Spleen (tissue), 11 donors: ENCODE measurements around the gene KIF1A. TPM values are rescaled to one million over a fixed set of nuclear protein-coding genes. Genes with fewer than 3 reads are reported as not detected.

Source experiments
- DNase-seq: peaks from one replicate; pipeline ENCODE4 v3.0.0-alpha.2; 2020
- H3K27ac ChIP-seq, 8 donors: fragments of 200-600 bp; sonication (generic) in 7 of 8; 1 replicate in 4 of 8; 2 replicates in 4 of 8; pipeline versions ENCODE4 v1.5.0 to v1.8.0; 2016 to 2021; ENCODE audit warnings: inconsistent platforms in 4 of 8, mild to moderate bottlenecking in 4 of 8, moderate library complexity in 1 of 8
- H3K27me3 ChIP-seq, 7 donors: fragments of 200-600 bp; sonication (generic) in 6 of 7; replicated peaks in 1 of 7; 1 replicate in 4 of 7; 2 replicates in 3 of 7; pipeline versions ENCODE4 v1.5.0 to v1.8.0; 2016 to 2021; ENCODE audit warnings: inconsistent platforms in 3 of 7, mild to moderate bottlenecking in 1 of 7
- H3K36me3 ChIP-seq, 6 donors: fragments of 200-600 bp; sonication (generic) in 5 of 6; 1 replicate in 4 of 6; 2 replicates in 2 of 6; pipeline versions ENCODE4 v1.5.0 to v1.8.0; 2016 to 2021; ENCODE audit warnings: inconsistent platforms in 2 of 6
- H3K4me1 ChIP-seq, 6 donors: fragments of 200-600 bp; sonication (generic) in 5 of 6; 1 replicate in 3 of 6; 2 replicates in 3 of 6; pipeline versions ENCODE4 v1.5.0 to v1.8.0; 2016 to 2021; ENCODE audit warnings: inconsistent platforms in 3 of 6
- H3K4me3 ChIP-seq, 8 donors: fragments of 200-600 bp; sonication (generic) in 7 of 8; 1 replicate in 4 of 8; 2 replicates in 4 of 8; pipeline versions ENCODE4 v1.5.0 to v1.8.0; 2016 to 2021; ENCODE audit warnings: inconsistent platforms in 4 of 8, mild to moderate bottlenecking in 4 of 8, moderate library complexity in 2 of 8
- H3K9me3 ChIP-seq, 8 donors: fragments of 200-600 bp; sonication (generic) in 7 of 8; 1 replicate in 4 of 8; 2 replicates in 4 of 8; pipeline versions ENCODE4 v1.5.0 to v1.8.0; 2016 to 2021; ENCODE audit warnings: inconsistent platforms in 4 of 8
- CTCF ChIP-seq, 11 experiments: fragments of 200-600 bp in 7 of 11; fragments of 450-650 bp in 4 of 11; sonication (generic) in 4 of 11; IDR thresholded peaks in 8 of 11; conservative IDR thresholded peaks in 3 of 11; 1 replicate in 7 of 11; 2 replicates in 4 of 11; pipeline versions ENCODE4 v1.4.0 to v1.8.0; 2016 to 2021; ENCODE audit warnings: antibody characterized with exemption in 11 of 11, inconsistent platforms in 4 of 11, mild to moderate bottlenecking in 1 of 11
- POLR2A ChIP-seq, 3 donors: fragments of 450-650 bp; IDR thresholded peaks; one replicate each; pipeline ENCODE4 v1.5.1; 2017; ENCODE audit warnings: antibody characterized with exemption in 3 of 3, mild to moderate bottlenecking in 1 of 3
- POLR2AphosphoS5 ChIP-seq, 3 donors: sonication (generic); formaldehyde crosslinking; IDR thresholded peaks; one replicate each; pipeline ENCODE4 v1.5.1; 2017; ENCODE audit warnings: antibody characterized with exemption in 3 of 3
- WGBS, 5 donors: extraction: QIAGEN DNeasy Blood & Tissue Kit in 3 of 5; methylation state at CpG; one replicate each; pipeline versions ENCODE4 v1.1.5 to v1.1.7; 2013 to 2018; 5-methylcytosine and 5-hydroxymethylcytosine counted together
- intact Hi-C: fragments of 100-400 bp; cut with DNase I; formaldehyde crosslinking; loops from one replicate; pipeline ENCODE4 v1.15.0; 2023; ENCODE audit warnings: low total_unique reads
- polyA plus RNA-seq, 3 donors: library from polyadenylated mRNA; stranded (reverse); fragments of 200-250 nt; gene quantifications; one replicate each; pipeline ENCODE4 v1.2.1, GENCODE V29; 2013
- total RNA-seq, 7 donors: library from RNA; depleted of rRNA in 3 of 7; stranded (reverse); fragments of >200 nt in 3 of 7; fragmentation: NEBNext Ultra II Directional in 4 of 7; extraction: Animal tissue kit (Norgen Biotek cat#: 25700) in 4 of 7; gene quantifications; one replicate each; pipeline versions ENCODE4 v1.1.0 to v1.2.1, GENCODE V29; 2016 to 2021
- donor health status: healthy with polysubstance abuse.
- donor health status: DM: no; HTN: no; CAD: no; lungs with moderate emphysema.
- donor health status: DM: no; HTN: no; CAD: no.
- donor health status: Bipolar disorder and iron deficiency.
- donor health status: healthy.
- donor health status: DM: no; HTN: no; CAD: no.
- donor health status: DM: yes; HTN: yes; CAD: no.

The KIF1A gene
- total and polyA plus RNA-seq, 10 donors: 0.02 to 2.0 (median 0.55) TPM; not detected in 1

GRCh38 chr2:240736281-240737250 is 83.5 kb downstream of the KIF1A start:
- Histone ChIP-seq H3K36me3 (no peaks in the 10 kb centered on the region), H3K27me3 (peaks cover 0 to 32% (median 0%) of the 10 kb centered on the region in 7 donors), H3K4me1 (no peaks in the 10 kb centered on the region), H3K4me3 (no peak overlapping the region), H3K27ac (no peak overlapping the region), H3K9me3 (no peaks in the 10 kb centered on the region)
- no peak for DNase-seq
- no peak for TF ChIP-seq POLR2A (IDR thresholded peaks at IDR 0.05)
- TF ChIP-seq POLR2AphosphoS5 (IDR thresholded peaks at IDR 0.05): no peak
- no peak for TF ChIP-seq CTCF (IDR thresholded peaks at IDR 0.05 in 8 of 11, conservative IDR thresholded peaks at IDR 0.05 in 3 of 11)
- intact Hi-C loops: no loop called here
- WGBS, 5 donors: 82 to 88% (median 85%) methylated on average over 20 to 35 of the region's 35 CpGs

- WGBS, 5 donors: 81 to 94% (median 89%) methylated on average over 3 to 10 of the region's 10 CpGs
- no peaks in the 10 kb centered on the region for H3K36me3 ChIP-seq
- no peaks in the 10 kb centered on the region for H3K9me3 ChIP-seq
- no peak for DNase-seq
- peaks cover 0 to 42% (median 0%) of the 10 kb centered on the region in 7 donors for H3K27me3 ChIP-seq
- TF ChIP-seq POLR2A (IDR thresholded peaks at IDR 0.05) (no peak), CTCF (IDR thresholded peaks at IDR 0.05 in 8 of 11, conservative IDR thresholded peaks at IDR 0.05 in 3 of 11) (no peak), POLR2AphosphoS5 (IDR thresholded peaks at IDR 0.05) (no peak)
- no peaks in the 10 kb centered on the region for H3K4me1 ChIP-seq
- intact Hi-C loops: no loop called here
- H3K27ac ChIP-seq: no peak overlapping the region
- H3K4me3 ChIP-seq: no peak overlapping the region
Observed at GRCh38 chr2:240735476-240735875, 84.5 kb downstream of the KIF1A start.

GRCh38 chr2:240734756-240735155 is 85.3 kb downstream of the KIF1A start:
- no peak for DNase-seq
- intact Hi-C loops: no loop called here
- WGBS, 5 donors: 81 to 93% (median 91%) methylated on average over 14 to 17 of the region's 17 CpGs

More at GRCh38 chr2:240734756-240735155, 85.3 kb downstream of the KIF1A start:
- Histone ChIP-seq H3K4me3 (no peak overlapping the region), H3K27me3 (peaks cover 0 to 49% (median 0%) of the 10 kb centered on the region in 7 donors), H3K9me3 (no peaks in the 10 kb centered on the region), H3K27ac (no peak overlapping the region), H3K36me3 (no peaks in the 10 kb centered on the region), H3K4me1 (no peaks in the 10 kb centered on the region)
- TF ChIP-seq POLR2A (IDR thresholded peaks at IDR 0.05) (no peak), POLR2AphosphoS5 (IDR thresholded peaks at IDR 0.05) (no peak), CTCF (IDR thresholded peaks at IDR 0.05 in 8 of 11, conservative IDR thresholded peaks at IDR 0.05 in 3 of 11) (no peak)
